Measurements from ENCODE around the gene IL16.

Gene IL16

DNA sequence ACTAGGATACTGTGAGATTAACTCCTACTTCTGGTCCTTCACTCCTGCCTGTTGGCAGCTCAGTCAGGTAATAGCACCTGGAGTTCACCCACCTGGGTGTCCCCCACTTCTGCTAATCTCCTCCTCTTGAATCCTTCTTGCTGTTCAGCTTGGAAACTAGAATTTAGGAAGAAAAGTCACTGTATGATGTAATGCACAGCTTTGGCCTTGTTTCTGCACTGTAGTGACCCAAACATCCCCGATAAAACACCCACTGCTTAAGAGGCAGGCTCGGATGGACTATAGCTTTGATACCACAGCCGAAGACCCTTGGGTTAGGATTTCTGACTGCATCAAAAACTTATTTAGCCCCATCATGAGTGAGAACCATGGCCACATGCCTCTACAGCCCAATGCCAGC lies 102.5 kb downstream of the IL16 start:
- Histone ChIP-seq H3K27ac (peak overlapping the region; percentile 96), H3K9me3 (no peaks in the 10 kb centered on the region), H3K4me1 (ENCODE audit: control insufficient read depth in 1 of 2, insufficient read depth in 1 of 2, low read depth in 1 of 2, low read length in 1 of 2) (peaks cover 82 to 94% of the 10 kb centered on the region in 2 experiments), H3K4me3 (ENCODE audit: low read depth in 1 of 2, low read length in 1 of 2) (peak overlapping the region; percentile 86 to 97), H3K27me3 (no peaks in the 10 kb centered on the region), H3K36me3 (peaks cover 52% of the 10 kb centered on the region)
- TF ChIP-seq, protein P1, sequence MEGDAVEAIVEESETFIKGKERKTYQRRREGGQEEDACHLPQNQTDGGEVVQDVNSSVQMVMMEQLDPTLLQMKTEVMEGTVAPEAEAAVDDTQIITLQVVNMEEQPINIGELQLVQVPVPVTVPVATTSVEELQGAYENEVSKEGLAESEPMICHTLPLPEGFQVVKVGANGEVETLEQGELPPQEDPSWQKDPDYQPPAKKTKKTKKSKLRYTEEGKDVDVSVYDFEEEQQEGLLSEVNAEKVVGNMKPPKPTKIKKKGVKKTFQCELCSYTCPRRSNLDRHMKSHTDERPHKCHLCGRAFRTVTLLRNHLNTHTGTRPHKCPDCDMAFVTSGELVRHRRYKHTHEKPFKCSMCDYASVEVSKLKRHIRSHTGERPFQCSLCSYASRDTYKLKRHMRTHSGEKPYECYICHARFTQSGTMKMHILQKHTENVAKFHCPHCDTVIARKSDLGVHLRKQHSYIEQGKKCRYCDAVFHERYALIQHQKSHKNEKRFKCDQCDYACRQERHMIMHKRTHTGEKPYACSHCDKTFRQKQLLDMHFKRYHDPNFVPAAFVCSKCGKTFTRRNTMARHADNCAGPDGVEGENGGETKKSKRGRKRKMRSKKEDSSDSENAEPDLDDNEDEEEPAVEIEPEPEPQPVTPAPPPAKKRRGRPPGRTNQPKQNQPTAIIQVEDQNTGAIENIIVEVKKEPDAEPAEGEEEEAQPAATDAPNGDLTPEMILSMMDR (IDR thresholded peaks at IDR 0.05), result no peak

DNA sequence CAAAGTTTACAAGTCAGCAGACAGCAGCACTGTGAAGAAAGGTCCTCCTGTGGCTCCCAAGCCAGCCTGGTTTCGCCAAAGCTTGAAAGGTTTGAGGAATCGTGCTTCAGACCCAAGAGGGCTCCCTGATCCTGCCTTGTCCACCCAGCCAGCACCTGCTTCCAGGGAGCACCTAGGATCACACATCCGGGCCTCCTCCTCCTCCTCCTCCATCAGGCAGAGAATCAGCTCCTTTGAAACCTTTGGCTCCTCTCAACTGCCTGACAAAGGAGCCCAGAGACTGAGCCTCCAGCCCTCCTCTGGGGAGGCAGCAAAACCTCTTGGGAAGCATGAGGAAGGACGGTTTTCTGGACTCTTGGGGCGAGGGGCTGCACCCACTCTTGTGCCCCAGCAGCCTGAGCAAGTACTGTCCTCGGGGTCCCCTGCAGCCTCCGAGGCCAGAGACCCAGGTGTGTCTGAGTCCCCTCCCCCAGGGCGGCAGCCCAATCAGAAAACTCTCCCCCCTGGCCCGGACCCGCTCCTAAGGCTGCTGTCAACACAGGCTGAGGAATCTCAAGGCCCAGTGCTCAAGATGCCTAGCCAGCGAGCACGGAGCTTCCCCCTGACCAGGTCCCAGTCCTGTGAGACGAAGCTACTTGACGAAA lies 103.1 kb downstream of the IL16 start:
- H3K4me3 ChIP-seq (ENCODE audit: low read depth in 1 of 2, low read length in 1 of 2), result peak overlapping the region; percentile 86 to 97
- TF ChIP-seq, protein P1 (IDR thresholded peaks at IDR 0.05), result no peak

DNA sequence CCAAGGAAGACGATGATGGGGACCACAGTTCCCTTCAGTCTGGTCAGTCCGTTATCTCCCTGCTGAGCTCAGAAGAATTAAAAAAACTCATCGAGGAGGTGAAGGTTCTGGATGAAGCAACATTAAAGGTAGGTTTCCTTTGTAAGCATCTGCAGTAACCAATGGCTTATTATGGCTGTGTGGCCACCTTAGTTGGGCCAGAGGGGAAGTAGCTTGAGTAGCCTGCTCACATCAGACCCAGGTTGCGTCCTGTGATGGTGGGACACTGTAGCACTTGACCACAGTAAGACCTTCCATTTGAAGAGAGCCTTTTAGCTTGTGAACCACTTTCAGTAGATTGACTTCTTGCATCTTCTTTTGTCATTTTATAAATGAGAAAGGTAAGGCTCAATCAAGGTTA lies 104.7 kb downstream of the IL16 start:
- peak overlapping the region; percentile 86 to 97 for H3K4me3 ChIP-seq (ENCODE audit: low read depth in 1 of 2, low read length in 1 of 2)
- peak overlapping the region; percentile 96 for H3K27ac ChIP-seq
- H3K27me3 ChIP-seq, result no peaks in the 10 kb centered on the region
- peaks cover 74% of the 10 kb centered on the region for H3K36me3 ChIP-seq
- TF ChIP-seq, protein P1 (IDR thresholded peaks at IDR 0.05), result no peak
- H3K4me1 ChIP-seq (ENCODE audit: control insufficient read depth in 1 of 2, insufficient read depth in 1 of 2, low read depth in 1 of 2, low read length in 1 of 2), result peaks cover 73 to 81% of the 10 kb centered on the region in 2 experiments
- no peaks in the 10 kb centered on the region for H3K9me3 ChIP-seq

More for the DNA sequence above, 103.1 kb downstream of the IL16 start:
- H3K36me3 ChIP-seq, result peaks cover 57% of the 10 kb centered on the region
- H3K4me1 ChIP-seq (ENCODE audit: control insufficient read depth in 1 of 2, insufficient read depth in 1 of 2, low read depth in 1 of 2, low read length in 1 of 2), result peaks cover 82 to 93% of the 10 kb centered on the region in 2 experiments
- H3K27ac ChIP-seq, result peak overlapping the region; percentile 96
- H3K9me3 ChIP-seq, result no peaks in the 10 kb centered on the region
- no peaks in the 10 kb centered on the region for H3K27me3 ChIP-seq

DNA sequence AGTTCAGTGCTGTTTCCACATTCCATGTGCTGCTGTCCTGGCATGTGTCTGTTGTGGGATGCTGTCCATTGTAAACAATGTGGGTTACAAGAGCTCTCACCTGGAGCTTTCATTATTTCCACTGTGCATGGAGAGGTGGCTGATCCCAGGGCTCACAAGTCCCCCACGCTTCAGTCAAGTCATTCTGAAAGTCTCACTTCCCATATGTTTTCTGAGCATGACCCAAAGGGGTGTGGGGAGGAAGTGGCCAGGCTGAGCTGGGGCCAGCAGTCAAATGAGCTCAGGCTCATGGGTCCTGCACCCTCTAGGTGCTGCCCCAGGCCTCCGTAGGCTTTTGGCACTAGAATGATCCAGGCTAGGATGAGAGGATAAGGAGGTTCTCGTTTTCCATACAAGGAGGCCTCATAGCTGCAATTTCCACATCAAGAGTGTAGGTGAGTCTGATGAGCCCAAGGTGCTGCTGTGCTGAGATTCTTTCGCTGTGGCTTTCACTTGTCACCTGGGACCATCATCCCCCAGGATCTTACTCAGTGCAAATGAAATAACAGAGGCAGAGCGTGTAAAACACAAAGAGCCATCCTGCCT lies 105.2 kb downstream of the IL16 start:
- H3K36me3 ChIP-seq, result peaks cover 79% of the 10 kb centered on the region
- peak overlapping the region; percentile 96 for H3K27ac ChIP-seq

DNA sequence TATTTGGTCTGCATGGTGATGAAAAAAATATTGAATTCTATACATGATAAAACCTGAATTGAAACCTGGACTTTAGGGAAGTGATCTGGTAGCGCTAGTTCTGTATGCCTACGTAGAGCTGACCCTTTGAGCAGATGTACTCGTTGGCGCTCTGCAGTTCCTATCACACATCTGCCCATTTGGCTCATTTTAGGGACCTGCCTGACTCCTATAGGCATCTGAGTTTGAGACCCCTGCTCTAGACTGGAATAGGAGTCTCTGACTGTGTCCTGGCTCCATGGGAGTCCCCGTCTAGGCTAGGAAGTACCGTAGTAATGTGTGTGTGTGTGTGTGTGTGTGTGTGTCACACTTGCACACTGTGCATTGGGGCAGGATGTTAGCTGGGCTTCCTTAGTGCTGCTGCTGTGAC lies 106.0 kb downstream of the IL16 start:
- Histone ChIP-seq H3K4me3 (ENCODE audit: low read depth in 1 of 2, low read length in 1 of 2) (peak overlapping the region; percentile 86 to 97), H3K4me1 (ENCODE audit: control insufficient read depth in 1 of 2, insufficient read depth in 1 of 2, low read depth in 1 of 2, low read length in 1 of 2) (peaks cover 66 to 72% of the 10 kb centered on the region in 2 experiments), H3K9me3 (no peaks in the 10 kb centered on the region), H3K27me3 (no peaks in the 10 kb centered on the region), H3K27ac (peak overlapping the region; percentile 96), H3K36me3 (peaks cover 87% of the 10 kb centered on the region)
- TF ChIP-seq, protein P1 (IDR thresholded peaks at IDR 0.05), result no peak

More for the DNA sequence above, 105.2 kb downstream of the IL16 start:
- peaks cover 68 to 76% of the 10 kb centered on the region in 2 experiments for H3K4me1 ChIP-seq (ENCODE audit: control insufficient read depth in 1 of 2, insufficient read depth in 1 of 2, low read depth in 1 of 2, low read length in 1 of 2)
- H3K9me3 ChIP-seq, result no peaks in the 10 kb centered on the region
- peak overlapping the region; percentile 86 to 97 for H3K4me3 ChIP-seq (ENCODE audit: low read depth in 1 of 2, low read length in 1 of 2)
- no peaks in the 10 kb centered on the region for H3K27me3 ChIP-seq
- TF ChIP-seq, protein P1 (IDR thresholded peaks at IDR 0.05), result no peak

Data from neutrophil (primary cell).